ENCODE results near the gene SELENOO. TPM values are rescaled to one million over a fixed set of nuclear protein-coding genes. Genes with fewer than 3 reads are reported as not detected.
A peak's percentile ranks its signal among the peaks of the same experiment; 100 is the strongest.

SELENOO gene
- total and polyA plus RNA-seq, 2 of the 13 experiments (the other 11 are each of a cell fraction or from before 2014, with no cell fraction given): 14.4 to 19.0 TPM

DNA sequence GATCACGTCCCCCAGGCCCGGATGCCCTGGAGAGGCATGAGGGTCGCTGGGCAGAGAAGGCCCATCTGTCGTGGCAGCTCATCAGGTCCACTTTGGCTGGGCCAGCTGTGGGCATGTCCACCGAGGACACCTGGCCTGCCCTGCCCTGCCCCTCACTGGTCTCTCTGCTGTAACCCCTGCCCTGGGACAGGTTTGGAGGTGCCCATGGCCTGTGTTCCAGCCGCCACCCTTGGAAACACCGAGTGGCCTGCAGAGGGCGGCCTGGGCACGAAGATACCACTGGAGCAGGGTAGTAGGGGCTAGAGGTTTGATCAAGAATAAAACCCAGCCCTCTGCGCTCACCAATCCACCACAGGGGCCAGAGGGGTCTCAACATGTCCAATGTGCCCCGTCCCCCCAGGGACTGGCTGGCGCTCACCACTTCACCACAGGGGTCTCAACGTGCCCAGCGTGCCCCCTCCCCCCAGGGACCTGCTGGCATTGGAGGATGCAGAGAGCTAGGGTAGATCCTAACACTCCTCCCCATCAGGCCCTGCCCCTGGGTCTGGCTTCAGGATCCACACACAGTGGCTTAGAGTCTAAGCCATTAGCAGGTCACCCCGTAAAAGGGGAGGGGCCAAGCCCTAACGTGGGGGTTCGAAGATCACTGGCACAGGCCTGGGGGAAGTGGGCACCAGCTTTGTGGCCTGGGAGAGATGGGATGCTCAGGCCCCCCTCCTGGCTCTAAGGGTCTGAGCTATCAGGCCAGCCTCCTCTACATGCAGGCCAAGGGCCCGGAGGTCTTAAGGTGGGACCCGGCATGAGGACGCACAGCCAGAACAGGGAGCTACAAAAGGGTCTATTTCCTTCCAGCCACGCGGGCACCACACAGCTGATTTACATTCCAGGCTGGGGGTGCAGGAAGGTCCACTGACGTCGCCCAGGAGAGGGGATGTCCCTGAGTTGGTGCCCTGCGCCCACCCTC is 51.6 kb downstream of the SELENOO start (continued):
- TF ChIP-seq ZBTB20 (CRISPR knock-in tag; IDR thresholded peaks at IDR 0.05; ENCODE audit: borderline replicate concordance, low read depth): no peak
- no peak for TF ChIP-seq BCL6 (CRISPR knock-in tag; IDR thresholded peaks at IDR 0.05)
- TF ChIP-seq THAP11 (CRISPR knock-in tag; IDR thresholded peaks at IDR 0.05): no peak
- no peak for TF ChIP-seq KDM5B (CRISPR knock-in tag; IDR thresholded peaks at IDR 0.05; ENCODE audit: borderline replicate concordance)
- TF ChIP-seq ZC3H4 (CRISPR knock-in tag; IDR thresholded peaks at IDR 0.05; ENCODE audit: borderline replicate concordance): no peak
- TF ChIP-seq, protein P1, sequence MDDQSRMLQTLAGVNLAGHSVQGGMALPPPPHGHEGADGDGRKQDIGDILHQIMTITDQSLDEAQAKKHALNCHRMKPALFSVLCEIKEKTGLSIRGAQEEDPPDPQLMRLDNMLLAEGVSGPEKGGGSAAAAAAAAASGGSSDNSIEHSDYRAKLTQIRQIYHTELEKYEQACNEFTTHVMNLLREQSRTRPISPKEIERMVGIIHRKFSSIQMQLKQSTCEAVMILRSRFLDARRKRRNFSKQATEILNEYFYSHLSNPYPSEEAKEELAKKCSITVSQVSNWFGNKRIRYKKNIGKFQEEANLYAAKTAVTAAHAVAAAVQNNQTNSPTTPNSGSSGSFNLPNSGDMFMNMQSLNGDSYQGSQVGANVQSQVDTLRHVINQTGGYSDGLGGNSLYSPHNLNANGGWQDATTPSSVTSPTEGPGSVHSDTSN (CRISPR knock-in tag; IDR thresholded peaks at IDR 0.05; ENCODE audit: borderline replicate concordance): no peak
- no peak for TF ChIP-seq EEA1 (CRISPR knock-in tag; IDR thresholded peaks at IDR 0.05; ENCODE audit: borderline replicate concordance)
- TF ChIP-seq SIX1 (CRISPR knock-in tag; IDR thresholded peaks at IDR 0.05; ENCODE audit: borderline replicate concordance): no peak
- TF ChIP-seq CHCHD3 (CRISPR knock-in tag; IDR thresholded peaks at IDR 0.05): no peak
- TF ChIP-seq, protein P2, sequence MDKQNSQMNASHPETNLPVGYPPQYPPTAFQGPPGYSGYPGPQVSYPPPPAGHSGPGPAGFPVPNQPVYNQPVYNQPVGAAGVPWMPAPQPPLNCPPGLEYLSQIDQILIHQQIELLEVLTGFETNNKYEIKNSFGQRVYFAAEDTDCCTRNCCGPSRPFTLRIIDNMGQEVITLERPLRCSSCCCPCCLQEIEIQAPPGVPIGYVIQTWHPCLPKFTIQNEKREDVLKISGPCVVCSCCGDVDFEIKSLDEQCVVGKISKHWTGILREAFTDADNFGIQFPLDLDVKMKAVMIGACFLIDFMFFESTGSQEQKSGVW (CRISPR knock-in tag; IDR thresholded peaks at IDR 0.05; ENCODE audit: borderline replicate concordance): no peak
- no peak for TF ChIP-seq ZNF878 (CRISPR knock-in tag; IDR thresholded peaks at IDR 0.05)
- no peak for TF ChIP-seq ZNF577 (CRISPR knock-in tag; IDR thresholded peaks at IDR 0.05; ENCODE audit: borderline replicate concordance, low read depth)
- no peak for TF ChIP-seq SIX4 (CRISPR knock-in tag; IDR thresholded peaks at IDR 0.05)
- TF ChIP-seq ZNF329 (CRISPR knock-in tag; IDR thresholded peaks at IDR 0.05; ENCODE audit: low read depth): 0 out of 2 replicates have a peak, but pooled peaks have one; percentile 30
- TF ChIP-seq ZNF510 (CRISPR knock-in tag; IDR thresholded peaks at IDR 0.05; ENCODE audit: low read depth): no peak
- no peak for TF ChIP-seq PHF20 (CRISPR knock-in tag; IDR thresholded peaks at IDR 0.05)
- no peak for TF ChIP-seq SATB2 (CRISPR knock-in tag; IDR thresholded peaks at IDR 0.05)
- TF ChIP-seq, protein P3, sequence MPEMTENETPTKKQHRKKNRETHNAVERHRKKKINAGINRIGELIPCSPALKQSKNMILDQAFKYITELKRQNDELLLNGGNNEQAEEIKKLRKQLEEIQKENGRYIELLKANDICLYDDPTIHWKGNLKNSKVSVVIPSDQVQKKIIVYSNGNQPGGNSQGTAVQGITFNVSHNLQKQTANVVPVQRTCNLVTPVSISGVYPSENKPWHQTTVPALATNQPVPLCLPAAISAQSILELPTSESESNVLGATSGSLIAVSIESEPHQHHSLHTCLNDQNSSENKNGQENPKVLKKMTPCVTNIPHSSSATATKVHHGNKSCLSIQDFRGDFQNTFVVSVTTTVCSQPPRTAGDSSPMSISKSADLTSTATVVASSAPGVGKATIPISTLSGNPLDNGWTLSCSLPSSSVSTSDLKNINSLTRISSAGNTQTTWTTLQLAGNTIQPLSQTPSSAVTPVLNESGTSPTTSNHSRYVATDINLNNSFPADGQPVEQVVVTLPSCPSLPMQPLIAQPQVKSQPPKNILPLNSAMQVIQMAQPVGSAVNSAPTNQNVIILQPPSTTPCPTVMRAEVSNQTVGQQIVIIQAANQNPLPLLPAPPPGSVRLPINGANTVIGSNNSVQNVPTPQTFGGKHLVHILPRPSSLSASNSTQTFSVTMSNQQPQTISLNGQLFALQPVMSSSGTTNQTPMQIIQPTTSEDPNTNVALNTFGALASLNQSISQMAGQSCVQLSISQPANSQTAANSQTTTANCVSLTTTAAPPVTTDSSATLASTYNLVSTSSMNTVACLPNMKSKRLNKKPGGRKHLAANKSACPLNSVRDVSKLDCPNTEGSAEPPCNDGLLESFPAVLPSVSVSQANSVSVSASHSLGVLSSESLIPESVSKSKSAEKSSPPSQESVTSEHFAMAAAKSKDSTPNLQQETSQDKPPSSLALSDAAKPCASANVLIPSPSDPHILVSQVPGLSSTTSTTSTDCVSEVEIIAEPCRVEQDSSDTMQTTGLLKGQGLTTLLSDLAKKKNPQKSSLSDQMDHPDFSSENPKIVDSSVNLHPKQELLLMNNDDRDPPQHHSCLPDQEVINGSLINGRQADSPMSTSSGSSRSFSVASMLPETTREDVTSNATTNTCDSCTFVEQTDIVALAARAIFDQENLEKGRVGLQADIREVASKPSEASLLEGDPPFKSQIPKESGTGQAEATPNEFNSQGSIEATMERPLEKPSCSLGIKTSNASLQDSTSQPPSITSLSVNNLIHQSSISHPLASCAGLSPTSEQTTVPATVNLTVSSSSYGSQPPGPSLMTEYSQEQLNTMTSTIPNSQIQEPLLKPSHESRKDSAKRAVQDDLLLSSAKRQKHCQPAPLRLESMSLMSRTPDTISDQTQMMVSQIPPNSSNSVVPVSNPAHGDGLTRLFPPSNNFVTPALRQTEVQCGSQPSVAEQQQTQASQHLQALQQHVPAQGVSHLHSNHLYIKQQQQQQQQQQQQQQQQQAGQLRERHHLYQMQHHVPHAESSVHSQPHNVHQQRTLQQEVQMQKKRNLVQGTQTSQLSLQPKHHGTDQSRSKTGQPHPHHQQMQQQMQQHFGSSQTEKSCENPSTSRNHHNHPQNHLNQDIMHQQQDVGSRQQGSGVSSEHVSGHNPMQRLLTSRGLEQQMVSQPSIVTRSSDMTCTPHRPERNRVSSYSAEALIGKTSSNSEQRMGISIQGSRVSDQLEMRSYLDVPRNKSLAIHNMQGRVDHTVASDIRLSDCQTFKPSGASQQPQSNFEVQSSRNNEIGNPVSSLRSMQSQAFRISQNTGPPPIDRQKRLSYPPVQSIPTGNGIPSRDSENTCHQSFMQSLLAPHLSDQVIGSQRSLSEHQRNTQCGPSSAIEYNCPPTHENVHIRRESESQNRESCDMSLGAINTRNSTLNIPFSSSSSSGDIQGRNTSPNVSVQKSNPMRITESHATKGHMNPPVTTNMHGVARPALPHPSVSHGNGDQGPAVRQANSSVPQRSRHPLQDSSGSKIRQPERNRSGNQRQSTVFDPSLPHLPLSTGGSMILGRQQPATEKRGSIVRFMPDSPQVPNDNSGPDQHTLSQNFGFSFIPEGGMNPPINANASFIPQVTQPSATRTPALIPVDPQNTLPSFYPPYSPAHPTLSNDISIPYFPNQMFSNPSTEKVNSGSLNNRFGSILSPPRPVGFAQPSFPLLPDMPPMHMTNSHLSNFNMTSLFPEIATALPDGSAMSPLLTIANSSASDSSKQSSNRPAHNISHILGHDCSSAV (CRISPR knock-in tag; IDR thresholded peaks at IDR 0.05; ENCODE audit: borderline replicate concordance): no peak
- no peak for TF ChIP-seq NFYB (CRISPR knock-in tag; IDR thresholded peaks at IDR 0.05)

Data from HepG2 (cell line).